ENCODE measurements around the gene CBARP.

The CBARP gene

GRCh38 chr19:1236576-1236975 is 1.2 kb downstream of the CBARP start:
- no peak for DNase-seq

GRCh38 chr19:1235625-1236538 is 1.9 kb downstream of the CBARP start:
- DNase-seq = no peak

- DNase-seq = no peak
Measured at GRCh38 chr19:1234955-1235380, 2.8 kb downstream of the CBARP start.

- no peak for DNase-seq
Measured at GRCh38 chr19:1234051-1234954, 3.5 kb downstream of the CBARP start.

GRCh38 chr19:1233115-1233667 is 4.6 kb downstream of the CBARP start:
- no peak for DNase-seq

GRCh38 chr19:1232652-1233072 is 5.1 kb downstream of the CBARP start:
- DNase-seq = no peak

GRCh38 chr19:1231729-1232637 is 5.8 kb downstream of the CBARP start:
- DNase-seq = no peak

DNA sequence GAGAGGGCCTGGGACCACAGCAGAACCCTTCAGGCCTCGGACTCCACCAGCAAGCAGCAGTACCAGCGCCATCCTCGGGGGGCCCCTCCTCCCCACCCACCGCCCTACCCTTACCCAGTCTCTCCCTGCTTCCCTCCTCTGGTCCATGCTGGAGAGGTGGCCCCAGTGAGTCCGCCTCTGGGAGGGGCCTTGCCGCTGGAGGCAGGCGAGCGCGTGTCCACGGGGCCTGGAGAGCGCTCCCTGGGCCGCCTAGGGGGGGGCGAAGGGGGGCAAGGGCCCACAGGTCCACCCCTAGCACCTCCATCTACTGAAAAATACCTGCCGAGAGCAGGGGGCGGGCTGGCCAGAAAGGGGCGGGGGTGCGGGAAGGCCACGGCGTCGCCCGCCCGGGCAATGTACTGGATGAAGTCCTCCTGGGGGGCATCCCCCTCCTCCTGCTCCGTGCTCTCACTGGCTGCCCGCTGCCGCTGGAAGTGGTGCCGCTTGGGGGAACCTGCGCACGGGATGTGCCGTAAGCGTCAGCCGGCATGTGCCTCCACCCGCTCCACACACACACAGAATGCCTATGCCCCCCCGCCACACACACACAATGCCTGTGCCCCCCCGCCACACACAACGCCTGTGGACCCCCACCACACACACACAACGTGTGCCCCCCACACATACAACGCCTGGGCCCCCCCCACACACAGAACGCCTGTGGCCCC is 6.9 kb downstream of the CBARP start:
- no peak for DNase-seq

GRCh38 chr19:1229924-1230782 is 7.7 kb downstream of the CBARP start:
- DNase-seq = no peak

DNA sequence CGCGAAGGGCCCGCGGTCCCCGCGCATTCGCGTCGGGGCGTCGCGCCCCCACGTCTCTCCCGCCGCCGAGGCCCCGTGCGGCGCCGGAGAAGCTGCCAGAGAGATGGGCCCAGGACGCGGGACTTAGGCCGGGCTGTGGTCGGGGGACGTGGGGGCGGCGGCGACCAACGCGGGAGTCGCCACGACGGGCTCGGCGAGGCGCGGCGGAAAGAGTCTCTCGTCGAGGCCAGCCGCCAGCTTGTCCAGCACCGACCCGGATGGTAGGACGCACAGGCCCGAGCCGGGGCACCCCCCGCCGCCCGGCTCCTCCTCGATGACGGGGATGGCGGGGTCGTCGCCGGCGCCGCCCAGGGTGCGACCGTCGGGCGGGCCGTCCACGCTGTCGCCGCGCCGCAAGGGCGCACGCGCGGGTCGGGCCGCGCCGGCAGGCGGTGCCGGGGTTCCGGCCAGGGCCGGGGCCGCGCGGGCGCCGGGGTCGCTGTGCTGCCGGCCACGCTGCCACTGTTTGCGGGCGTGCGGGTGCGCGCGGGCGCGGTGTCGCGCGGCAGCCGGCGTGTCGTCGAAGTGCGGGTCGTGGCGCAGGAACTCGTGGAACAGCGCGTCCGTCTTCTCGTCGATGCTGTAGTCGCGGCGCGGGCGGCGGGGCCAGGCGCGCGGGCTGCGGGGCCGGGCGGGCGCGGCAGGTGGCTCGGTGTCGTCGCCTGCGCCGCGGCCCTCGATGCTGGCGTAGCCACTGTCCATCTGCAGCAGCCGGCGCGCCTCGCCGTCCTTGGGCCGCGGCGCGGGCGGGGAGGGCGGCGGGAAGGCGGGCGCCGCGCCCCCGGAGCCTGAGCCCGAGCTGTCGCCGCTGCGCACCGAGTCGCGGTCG is 8.5 kb downstream of the CBARP start:
- no peak for DNase-seq

DNA sequence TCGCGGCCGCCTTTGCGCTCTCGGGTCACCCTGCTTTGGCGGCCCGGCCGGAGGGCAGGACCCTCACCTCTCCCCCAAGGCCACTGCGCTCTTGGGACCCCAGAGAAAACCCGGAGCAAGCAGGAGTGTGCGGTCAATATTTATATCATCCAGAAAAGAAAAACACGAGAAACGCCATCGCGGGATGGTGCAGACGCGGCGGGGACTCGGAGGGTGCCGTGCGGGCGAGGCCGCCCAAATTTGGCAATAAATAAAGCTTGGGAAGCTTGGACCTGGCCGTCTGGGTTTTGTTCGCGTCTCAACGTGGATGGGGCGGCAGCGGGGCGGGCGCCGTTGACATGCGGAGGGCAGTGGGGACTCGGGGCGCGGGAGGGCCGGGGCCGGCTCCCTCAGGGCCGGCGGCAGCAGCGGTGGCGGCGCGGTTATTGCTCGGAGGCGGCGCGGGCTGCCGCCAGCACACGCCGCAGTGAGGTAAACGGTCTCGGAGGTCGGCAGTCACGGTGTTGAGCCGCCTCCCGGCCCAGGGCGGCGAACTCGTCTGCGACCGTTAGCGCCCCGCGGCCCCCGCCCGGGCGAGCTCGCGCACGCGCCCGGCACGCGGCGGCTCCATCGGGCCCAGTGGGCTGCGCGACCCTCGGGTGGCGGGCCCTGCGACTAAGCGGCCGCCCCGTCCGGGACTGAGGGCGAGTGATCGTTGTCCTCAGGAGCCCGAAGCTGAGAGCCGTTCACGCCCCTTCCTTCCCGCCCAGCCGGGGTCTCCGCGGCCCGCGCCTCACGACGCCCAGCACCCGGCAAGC is 9.4 kb downstream of the CBARP start:
- no peak for DNase-seq

DNA sequence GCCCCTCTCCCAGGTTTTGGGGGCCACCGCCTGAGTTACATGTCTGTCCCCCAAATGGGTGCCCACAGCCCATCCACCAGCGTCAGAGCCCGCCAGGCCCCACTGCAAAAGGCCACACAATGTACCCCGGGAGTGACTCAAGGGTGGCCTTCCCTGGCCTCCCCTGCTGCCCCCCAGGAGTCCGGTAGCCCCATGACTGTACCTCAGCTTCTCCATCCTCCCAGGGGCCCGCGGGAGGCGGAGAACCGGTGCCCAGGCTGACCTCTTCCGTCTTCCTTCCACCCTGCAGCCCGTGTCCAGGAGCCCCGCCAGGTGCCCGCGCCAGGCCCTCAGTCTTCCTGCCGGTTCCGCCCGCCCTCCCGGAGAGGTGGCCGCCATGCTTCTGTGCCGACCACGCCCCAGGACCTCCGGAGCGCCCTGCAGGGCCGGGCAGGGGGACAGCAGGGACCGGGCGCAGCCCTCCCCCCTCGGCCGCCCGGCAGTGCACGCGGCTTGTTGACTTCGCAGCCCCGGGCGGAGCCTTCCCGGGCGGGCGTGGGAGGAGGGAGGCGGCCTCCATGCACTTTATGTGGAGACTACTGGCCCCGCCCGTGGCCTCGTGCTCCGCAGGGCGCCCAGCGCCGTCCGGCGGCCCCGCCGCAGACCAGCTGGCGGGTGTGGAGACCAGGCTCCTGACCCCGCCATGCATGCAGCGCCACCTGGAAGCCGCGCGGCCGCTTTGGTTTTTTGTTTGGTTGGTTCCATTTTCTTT is 10.3 kb downstream of the CBARP start:
- DNase-seq = no peak

- no peak for DNase-seq
Measured at GRCh38 chr19:1226522-1227303, 11.1 kb downstream of the CBARP start.

- no peak for DNase-seq
Measured at GRCh38 chr19:1226227-1226518, 11.6 kb downstream of the CBARP start.

DNA sequence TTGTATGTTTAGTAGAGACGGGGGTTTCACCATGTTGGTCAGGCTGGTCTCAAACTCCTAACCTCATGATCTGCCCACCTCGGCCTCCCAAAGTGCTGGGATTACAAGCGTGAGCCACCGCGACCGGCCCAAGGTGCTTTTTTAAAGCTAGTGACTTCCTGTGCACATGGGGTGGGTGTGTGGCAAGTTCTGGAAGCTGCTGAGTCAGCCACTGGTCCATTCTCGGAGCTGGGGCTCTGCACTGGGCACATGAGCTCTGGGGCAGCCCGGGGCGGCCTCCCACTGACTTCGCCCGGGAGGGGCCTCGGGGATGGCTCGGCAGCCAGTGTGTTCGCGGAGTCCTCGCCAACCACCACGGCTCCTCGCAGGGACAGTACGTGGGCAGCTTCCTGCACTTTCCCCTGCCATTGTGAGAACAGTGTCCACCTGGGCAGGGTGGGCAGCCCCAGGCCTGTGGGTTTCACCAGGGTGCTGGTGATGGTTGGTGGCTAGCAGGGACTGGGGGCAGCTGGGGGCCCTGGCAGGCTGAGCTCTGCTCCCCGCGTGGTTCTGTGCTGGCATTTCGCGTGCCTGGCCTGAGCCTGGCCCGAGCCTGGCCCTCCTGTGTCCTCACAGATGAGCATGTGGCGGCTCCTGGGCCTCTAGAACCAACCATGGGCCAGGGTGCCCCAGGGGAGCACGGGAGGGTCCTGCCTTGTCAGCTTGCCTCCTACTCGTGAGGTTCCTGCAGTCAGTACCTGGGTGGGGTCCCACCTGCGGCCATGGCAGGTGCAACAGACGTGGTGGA is 12.2 kb downstream of the CBARP start:
- no peak for DNase-seq

- no peak for DNase-seq
Measured at GRCh38 chr19:1224847-1225246, 13.0 kb downstream of the CBARP start.

All from NCI-H446 treated with DMSO at 0.1 percent for 48 hours (cell line).